ENCODE data around the gene ASAH2B.
"Not testable (repeated sequence)": the region's sequence is repeated elsewhere in the genome, so short reads cannot be mapped to it uniquely, and the experiment has no call there.

Gene ASAH2B

GRCh38 chr10:50739618-50740292, at the start of gene ASAH2B:
ASAH2B (plus strand) TSS chr10:50739936; CDS start chr10:50745131, 5,195 bp downstream.
- peak; percentile 36 to 57 for DNase-seq (ENCODE audit: extremely low read depth in 1 of 2, low read depth in 1 of 2)

GRCh38 chr10:50697819-50698218, 41.9 kb upstream of the ASAH2B start:
- not testable (repeated sequence) for DNase-seq (ENCODE audit: extremely low read depth in 1 of 2, low read depth in 1 of 2)

- not testable (repeated sequence) for DNase-seq (ENCODE audit: extremely low read depth in 1 of 2, low read depth in 1 of 2)
These were observed 37.8 kb upstream of the ASAH2B start for GRCh38 chr10:50701947-50702346.

GRCh38 chr10:50702997-50703396, 36.7 kb upstream of the ASAH2B start:
- not testable (repeated sequence) for DNase-seq (ENCODE audit: extremely low read depth in 1 of 2, low read depth in 1 of 2)

- DNase-seq (ENCODE audit: extremely low read depth in 1 of 2, low read depth in 1 of 2): not testable (repeated sequence)
These were observed 35.2 kb upstream of the ASAH2B start for GRCh38 chr10:50704436-50705079.

- DNase-seq (ENCODE audit: extremely low read depth in 1 of 2, low read depth in 1 of 2): not testable (repeated sequence)
These were observed 33.7 kb upstream of the ASAH2B start for GRCh38 chr10:50706006-50706405.

- DNase-seq (ENCODE audit: extremely low read depth in 1 of 2, low read depth in 1 of 2): not testable (repeated sequence)
These were observed 29.5 kb upstream of the ASAH2B start for GRCh38 chr10:50710241-50710640.

- not testable (repeated sequence) for DNase-seq (ENCODE audit: extremely low read depth in 1 of 2, low read depth in 1 of 2)
These were observed 15.9 kb upstream of the ASAH2B start for GRCh38 chr10:50723812-50724211.

- DNase-seq (ENCODE audit: extremely low read depth in 1 of 2, low read depth in 1 of 2): not testable (repeated sequence)
These were observed 11.6 kb upstream of the ASAH2B start for GRCh38 chr10:50728112-50728511.

GRCh38 chr10:50738987-50739617, 634 bp upstream of the ASAH2B start:
- DNase-seq (ENCODE audit: extremely low read depth in 1 of 2, low read depth in 1 of 2): not testable (repeated sequence)

GRCh38 chr10:50740293-50740648, 535 bp downstream of the ASAH2B start:
- no peak for DNase-seq (ENCODE audit: extremely low read depth in 1 of 2, low read depth in 1 of 2)

- DNase-seq (ENCODE audit: extremely low read depth in 1 of 2, low read depth in 1 of 2): not testable (repeated sequence)
These were observed 3.1 kb downstream of the ASAH2B start for GRCh38 chr10:50742820-50743219.

- DNase-seq (ENCODE audit: extremely low read depth in 1 of 2, low read depth in 1 of 2): not testable (repeated sequence)
These were observed 27.2 kb downstream of the ASAH2B start for GRCh38 chr10:50766774-50767513.

GRCh38 chr10:50772042-50772441, 32.3 kb downstream of the ASAH2B start:
- not testable (repeated sequence) for DNase-seq (ENCODE audit: extremely low read depth in 1 of 2, low read depth in 1 of 2)

- not testable (repeated sequence) for DNase-seq (ENCODE audit: extremely low read depth in 1 of 2, low read depth in 1 of 2)
These were observed 35.1 kb downstream of the ASAH2B start for GRCh38 chr10:50774868-50775267.

GRCh38 chr10:50780036-50780435, 40.3 kb downstream of the ASAH2B start:
- DNase-seq (ENCODE audit: extremely low read depth in 1 of 2, low read depth in 1 of 2): not testable (repeated sequence)

- DNase-seq (ENCODE audit: extremely low read depth in 1 of 2, low read depth in 1 of 2): not testable (repeated sequence)
These were observed 42.3 kb downstream of the ASAH2B start for GRCh38 chr10:50782017-50782416.

GRCh38 chr10:50787962-50788361, 48.2 kb downstream of the ASAH2B start:
- not testable (repeated sequence) for DNase-seq (ENCODE audit: extremely low read depth in 1 of 2, low read depth in 1 of 2)

GRCh38 chr10:50788951-50789945, 49.5 kb downstream of the ASAH2B start:
- no peak for DNase-seq (ENCODE audit: extremely low read depth in 1 of 2, low read depth in 1 of 2)

GRCh38 chr10:50794490-50794889, 54.8 kb downstream of the ASAH2B start:
- DNase-seq (ENCODE audit: extremely low read depth in 1 of 2, low read depth in 1 of 2): no peak
